Measurements from ENCODE around the gene DCAF4. TPM values are rescaled to one million over a fixed set of nuclear protein-coding genes. Genes with fewer than 3 reads are reported as not detected.

The DCAF4 gene
- total RNA-seq, 1 experiment from 2014 or later, result 20.0 TPM

DNA sequence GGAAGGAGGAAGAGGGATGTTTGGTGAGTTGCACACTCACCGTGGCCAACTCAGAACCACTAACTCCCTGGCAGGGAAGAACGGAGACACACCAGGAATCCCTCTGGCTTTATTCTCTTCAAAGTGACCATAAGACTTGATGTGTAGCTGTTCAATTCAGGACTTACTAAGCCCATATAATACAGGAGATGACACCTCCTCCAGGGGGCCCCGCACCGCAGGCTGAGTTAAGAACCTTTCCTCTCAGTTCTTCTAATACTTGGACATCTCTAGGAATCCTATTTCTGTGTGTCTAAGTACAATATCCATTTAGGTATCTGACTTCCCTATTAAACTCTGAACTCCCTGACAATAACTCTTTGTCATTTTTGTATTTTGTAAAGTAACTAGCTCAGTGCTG is 49.5 kb downstream of the DCAF4 start:
- Histone ChIP-seq H3K27me3 (ENCODE audit: insufficient read depth, low read depth) (no peaks in the 10 kb centered on the region), H3K4me3 (no peak overlapping the region), H4K20me1 (ENCODE audit: insufficient read depth) (no peaks in the 10 kb centered on the region), H3K9me2 (ENCODE audit: insufficient read depth) (no peaks in the 10 kb centered on the region), H3K27ac (no peak overlapping the region), H3K9me3 (ENCODE audit: insufficient read depth, low read depth) (no peaks in the 10 kb centered on the region), H3K4me2 (no peak overlapping the region), H2AFZ (no peak overlapping the region), H3K79me2 (ENCODE audit: low read depth) (no peaks in the 10 kb centered on the region), H3K36me3 (ENCODE audit: low read depth) (no peaks in the 10 kb centered on the region), H3F3A (ENCODE audit: insufficient read depth, low read depth) (no peaks in the 10 kb centered on the region), H3K4me1 (replicated peaks; ENCODE audit: insufficient read depth) (no peaks in the 10 kb centered on the region)
- DNase-seq, result peak in 1 of 2 experiments; percentile 10
- POLR2A ChIA-PET (ENCODE audit: unreplicated experiment), result no interaction called here
- no TSS peak for BruUV-seq (replicated peaks)
- intact Hi-C loops (cut with micrococcal nuclease; ENCODE audit: unreplicated experiment), result no loop called here
- CTCF ChIA-PET, result no interaction called here
- TF ChIP-seq EZH2 (IDR thresholded peaks at IDR 0.05; ENCODE audit: low read depth), result no peak
- TF ChIP-seq, protein P1, sequence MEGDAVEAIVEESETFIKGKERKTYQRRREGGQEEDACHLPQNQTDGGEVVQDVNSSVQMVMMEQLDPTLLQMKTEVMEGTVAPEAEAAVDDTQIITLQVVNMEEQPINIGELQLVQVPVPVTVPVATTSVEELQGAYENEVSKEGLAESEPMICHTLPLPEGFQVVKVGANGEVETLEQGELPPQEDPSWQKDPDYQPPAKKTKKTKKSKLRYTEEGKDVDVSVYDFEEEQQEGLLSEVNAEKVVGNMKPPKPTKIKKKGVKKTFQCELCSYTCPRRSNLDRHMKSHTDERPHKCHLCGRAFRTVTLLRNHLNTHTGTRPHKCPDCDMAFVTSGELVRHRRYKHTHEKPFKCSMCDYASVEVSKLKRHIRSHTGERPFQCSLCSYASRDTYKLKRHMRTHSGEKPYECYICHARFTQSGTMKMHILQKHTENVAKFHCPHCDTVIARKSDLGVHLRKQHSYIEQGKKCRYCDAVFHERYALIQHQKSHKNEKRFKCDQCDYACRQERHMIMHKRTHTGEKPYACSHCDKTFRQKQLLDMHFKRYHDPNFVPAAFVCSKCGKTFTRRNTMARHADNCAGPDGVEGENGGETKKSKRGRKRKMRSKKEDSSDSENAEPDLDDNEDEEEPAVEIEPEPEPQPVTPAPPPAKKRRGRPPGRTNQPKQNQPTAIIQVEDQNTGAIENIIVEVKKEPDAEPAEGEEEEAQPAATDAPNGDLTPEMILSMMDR (conservative IDR thresholded peaks at IDR 0.05), result peak; percentile 43; the same call in 1 of the 2 replicates

DNA sequence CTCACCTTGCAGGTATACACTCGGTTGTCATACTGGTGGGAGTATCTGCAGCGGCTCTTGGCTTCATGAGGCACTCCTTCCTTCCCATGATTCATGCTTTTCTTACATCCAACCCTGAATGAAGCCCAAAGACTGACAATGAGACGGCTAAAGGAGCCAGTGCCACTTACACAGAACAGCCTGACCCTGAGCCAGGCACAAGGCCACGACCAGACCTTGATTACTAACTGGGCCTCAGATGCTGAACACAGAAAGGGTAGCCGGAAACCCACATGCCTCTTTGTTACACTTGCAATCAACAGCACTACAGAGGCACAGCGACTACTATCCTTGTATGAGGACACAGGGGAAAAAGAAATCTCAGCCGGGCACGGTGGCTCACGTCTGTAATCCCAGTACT is 52.6 kb downstream of the DCAF4 start:
- no peak overlapping the region for H3K4me3 ChIP-seq
- H3K79me2 ChIP-seq (ENCODE audit: low read depth), result no peaks in the 10 kb centered on the region
- POLR2A ChIA-PET (ENCODE audit: unreplicated experiment), result no interaction called here
- H3K9me3 ChIP-seq (ENCODE audit: insufficient read depth, low read depth), result no peaks in the 10 kb centered on the region
- H4K20me1 ChIP-seq (ENCODE audit: insufficient read depth), result no peaks in the 10 kb centered on the region
- H3K36me3 ChIP-seq (ENCODE audit: low read depth), result no peaks in the 10 kb centered on the region
- H3F3A ChIP-seq (ENCODE audit: insufficient read depth, low read depth), result no peaks in the 10 kb centered on the region
- no peaks in the 10 kb centered on the region for H3K9me2 ChIP-seq (ENCODE audit: insufficient read depth)
- no TSS peak for BruUV-seq (replicated peaks)
- no peaks in the 10 kb centered on the region for H3K27me3 ChIP-seq (ENCODE audit: insufficient read depth, low read depth)
- TF ChIP-seq, protein P1 (conservative IDR thresholded peaks at IDR 0.05), result no peak
- TF ChIP-seq EZH2 (IDR thresholded peaks at IDR 0.05; ENCODE audit: low read depth), result no peak
- H3K27ac ChIP-seq, result no peak overlapping the region
- DNase-seq, result no peak
- CTCF ChIA-PET, result interaction anchor here (0.6 kb wide), 1 partner anchor 602 kb away, joined by 5 read pairs; no protein-coding TSS in a partner anchor
- intact Hi-C loops (cut with micrococcal nuclease; ENCODE audit: unreplicated experiment), result no loop called here
- no peak overlapping the region for H2AFZ ChIP-seq
- H3K4me2 ChIP-seq, result no peak overlapping the region
- H3K4me1 ChIP-seq (replicated peaks; ENCODE audit: insufficient read depth), result no peaks in the 10 kb centered on the region

DNA sequence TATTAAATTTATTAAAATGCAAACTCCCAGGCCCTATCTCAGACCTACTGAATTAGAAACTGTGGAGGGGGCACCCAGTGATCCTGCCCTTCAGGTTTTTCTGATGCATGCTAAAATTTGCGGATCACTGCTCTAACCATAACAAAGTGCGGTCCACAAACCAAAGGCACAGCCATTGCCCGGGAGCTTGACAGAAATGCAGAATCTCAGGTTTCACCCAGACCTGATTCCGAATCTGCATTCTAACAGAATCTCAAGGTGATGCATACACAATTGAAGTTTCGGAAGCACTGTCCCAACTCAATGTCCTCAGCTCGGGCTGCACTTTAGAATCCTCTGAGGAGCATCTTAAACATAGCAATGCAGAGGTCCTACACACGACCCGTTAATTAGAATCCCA is 54.6 kb downstream of the DCAF4 start:
- H3K36me3 ChIP-seq (ENCODE audit: low read depth), result no peaks in the 10 kb centered on the region
- ChIA-PET CTCF (no interaction called here), POLR2A (ENCODE audit: unreplicated experiment) (no interaction called here)
- H3K4me3 ChIP-seq, result no peak overlapping the region
- no peaks in the 10 kb centered on the region for H3K79me2 ChIP-seq (ENCODE audit: low read depth)
- no peaks in the 10 kb centered on the region for H3K4me1 ChIP-seq (replicated peaks; ENCODE audit: insufficient read depth)
- no peak overlapping the region for H2AFZ ChIP-seq
- no peaks in the 10 kb centered on the region for H3K9me3 ChIP-seq (ENCODE audit: insufficient read depth, low read depth)
- no TSS peak for BruUV-seq (replicated peaks)
- intact Hi-C loops (cut with micrococcal nuclease; ENCODE audit: unreplicated experiment), result no loop called here
- DNase-seq, result no peak
- H3F3A ChIP-seq (ENCODE audit: insufficient read depth, low read depth), result no peaks in the 10 kb centered on the region
- TF ChIP-seq, protein P1 (conservative IDR thresholded peaks at IDR 0.05), result no peak
- no peak for TF ChIP-seq EZH2 (IDR thresholded peaks at IDR 0.05; ENCODE audit: low read depth)
- H3K4me2 ChIP-seq, result no peak overlapping the region
- H4K20me1 ChIP-seq (ENCODE audit: insufficient read depth), result no peaks in the 10 kb centered on the region
- no peaks in the 10 kb centered on the region for H3K27me3 ChIP-seq (ENCODE audit: insufficient read depth, low read depth)
- no peak overlapping the region for H3K27ac ChIP-seq
- no peaks in the 10 kb centered on the region for H3K9me2 ChIP-seq (ENCODE audit: insufficient read depth)

Data from PC-9 (cell line).